Suprapubic skin (tissue), 4 donors: ENCODE data around the gene SLC25A42. TPM values are rescaled to one million over a fixed set of nuclear protein-coding genes. Genes with fewer than 3 reads are reported as not detected.
"Not testable (repeated sequence)": the region's sequence is repeated elsewhere in the genome, so short reads cannot be mapped to it uniquely, and the experiment has no call there.

ENCODE experiments used
- DNase-seq, 2 donors: peaks; one replicate each; pipeline ENCODE4 v3.0.0-alpha.2; 2019; ENCODE audit warnings: low spot score in 2 of 2
- H3K27ac ChIP-seq: fragments of 200-600 bp; sonication (generic); one replicate; pipeline ENCODE4 v1.5.1; 2019
- H3K27me3 ChIP-seq: fragments of 200-600 bp; sonication (generic); one replicate; pipeline ENCODE4 v1.5.1; 2019
- H3K36me3 ChIP-seq: fragments of 200-600 bp; sonication (generic); one replicate; pipeline ENCODE4 v1.5.1; 2019
- H3K4me1 ChIP-seq: fragments of 200-600 bp; sonication (generic); one replicate; pipeline ENCODE4 v1.5.1; 2019
- H3K4me3 ChIP-seq: fragments of 200-600 bp; sonication (generic); one replicate; pipeline ENCODE4 v1.5.1; 2019; ENCODE audit warnings: mild to moderate bottlenecking
- H3K9me3 ChIP-seq: fragments of 200-600 bp; sonication (generic); one replicate; pipeline ENCODE4 v1.5.1; 2019
- EP300 ChIP-seq: sonication (generic); formaldehyde crosslinking; IDR thresholded peaks from one replicate; pipeline ENCODE4 v1.6.1; 2017; ENCODE audit warnings: antibody characterized with exemption
- POLR2A ChIP-seq, 2 donors: fragments of 450-650 bp; IDR thresholded peaks; one replicate each; pipeline ENCODE4 v1.6.1; 2017; ENCODE audit warnings: antibody characterized with exemption in 2 of 2, mild to moderate bottlenecking in 2 of 2, moderate library complexity in 2 of 2
- POLR2AphosphoS5 ChIP-seq, 3 donors: sonication (generic); formaldehyde crosslinking; IDR thresholded peaks; one replicate each; pipeline ENCODE4 v1.6.1; 2017; ENCODE audit warnings: antibody characterized with exemption in 3 of 3
- WGBS: methylation state at CpG from one replicate; pipeline ENCODE4 v1.1.5; 2018; 5-methylcytosine and 5-hydroxymethylcytosine counted together
- total RNA-seq, 4 donors: library from RNA; depleted of rRNA; stranded (reverse); fragments of >200 nt; gene quantifications; one replicate each; pipeline ENCODE4 v1.1.0, GENCODE V29; 2016
- TF ChIP-seq, protein P1 (sequence below), 2 donors: fragments of 200-600 bp in 1 of 2; fragments of 450-650 bp in 1 of 2; sonication (generic) in 1 of 2; IDR thresholded peaks; one replicate each; pipeline ENCODE4 v1.5.1; 2016 to 2019; ENCODE audit warnings: antibody characterized with exemption in 2 of 2, mild to moderate bottlenecking in 1 of 2, moderate library complexity in 1 of 2

SLC25A42 gene
- total RNA-seq, 4 donors from 2014 or later: 4.9 to 14.6 (median 10.6) TPM

DNA sequence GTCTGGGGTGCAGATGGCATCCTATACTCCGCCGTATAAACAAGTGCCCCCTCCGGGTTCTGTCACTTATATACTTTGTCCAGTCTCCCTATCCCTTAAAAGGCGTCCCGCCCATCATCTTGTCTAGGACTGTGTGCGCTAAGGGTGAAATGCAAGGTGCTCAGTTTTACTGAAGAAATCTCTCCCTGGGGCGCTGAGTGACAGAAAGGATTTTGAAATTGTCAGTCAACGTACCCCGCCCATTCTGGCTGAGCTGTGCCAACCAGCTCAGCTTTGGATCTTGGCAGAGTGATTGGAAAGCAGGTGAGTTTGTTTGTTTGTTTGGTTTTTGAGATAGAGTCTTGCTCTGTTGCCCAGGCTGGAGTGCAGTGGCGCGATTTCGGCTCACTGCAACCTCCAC is 78.6 kb downstream of the SLC25A42 start:
- H3K27ac ChIP-seq: no peak overlapping the region
- H3K4me1 ChIP-seq: peaks cover 11% of the 10 kb centered on the region
- no peaks in the 10 kb centered on the region for H3K27me3 ChIP-seq
- TF ChIP-seq, protein P1, sequence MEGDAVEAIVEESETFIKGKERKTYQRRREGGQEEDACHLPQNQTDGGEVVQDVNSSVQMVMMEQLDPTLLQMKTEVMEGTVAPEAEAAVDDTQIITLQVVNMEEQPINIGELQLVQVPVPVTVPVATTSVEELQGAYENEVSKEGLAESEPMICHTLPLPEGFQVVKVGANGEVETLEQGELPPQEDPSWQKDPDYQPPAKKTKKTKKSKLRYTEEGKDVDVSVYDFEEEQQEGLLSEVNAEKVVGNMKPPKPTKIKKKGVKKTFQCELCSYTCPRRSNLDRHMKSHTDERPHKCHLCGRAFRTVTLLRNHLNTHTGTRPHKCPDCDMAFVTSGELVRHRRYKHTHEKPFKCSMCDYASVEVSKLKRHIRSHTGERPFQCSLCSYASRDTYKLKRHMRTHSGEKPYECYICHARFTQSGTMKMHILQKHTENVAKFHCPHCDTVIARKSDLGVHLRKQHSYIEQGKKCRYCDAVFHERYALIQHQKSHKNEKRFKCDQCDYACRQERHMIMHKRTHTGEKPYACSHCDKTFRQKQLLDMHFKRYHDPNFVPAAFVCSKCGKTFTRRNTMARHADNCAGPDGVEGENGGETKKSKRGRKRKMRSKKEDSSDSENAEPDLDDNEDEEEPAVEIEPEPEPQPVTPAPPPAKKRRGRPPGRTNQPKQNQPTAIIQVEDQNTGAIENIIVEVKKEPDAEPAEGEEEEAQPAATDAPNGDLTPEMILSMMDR (IDR thresholded peaks at IDR 0.05): no peak
- TF ChIP-seq EP300: no peak
- TF ChIP-seq POLR2AphosphoS5 (IDR thresholded peaks at IDR 0.05): no peak
- no peak for TF ChIP-seq POLR2A (IDR thresholded peaks at IDR 0.05)
- 68% methylated on average over 11 of the region's 12 CpGs for WGBS
- H3K4me3 ChIP-seq: no peak overlapping the region
- peaks cover 10% of the 10 kb centered on the region for H3K36me3 ChIP-seq
- no peak for DNase-seq
- H3K9me3 ChIP-seq: no peaks in the 10 kb centered on the region

DNA sequence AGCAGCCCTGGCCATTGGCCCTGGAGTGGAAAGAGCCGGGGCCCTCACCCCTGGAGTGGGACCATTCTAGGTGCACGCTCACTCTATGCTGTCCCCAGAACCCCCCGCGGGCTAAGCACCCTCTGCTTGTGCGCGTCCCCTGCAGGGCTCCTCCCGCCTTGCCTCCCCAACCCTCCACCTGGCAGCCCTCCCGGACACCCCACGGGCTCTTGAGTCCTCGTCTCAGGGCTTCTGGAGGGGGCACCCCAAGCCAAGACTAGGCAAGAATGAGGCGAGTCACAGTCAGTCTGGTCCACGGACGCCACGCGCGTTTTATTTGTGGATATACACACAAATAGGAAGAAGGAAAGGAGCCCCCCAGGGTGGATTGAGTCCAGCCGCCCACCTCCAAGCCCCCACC is 81.5 kb downstream of the SLC25A42 start:
- DNase-seq: no peak
- Histone ChIP-seq H3K4me1 (peaks cover 3% of the 10 kb centered on the region), H3K27me3 (no peaks in the 10 kb centered on the region), H3K4me3 (no peak overlapping the region), H3K36me3 (peaks cover 33% of the 10 kb centered on the region), H3K9me3 (no peaks in the 10 kb centered on the region), H3K27ac (no peak overlapping the region)
- no peak for TF ChIP-seq POLR2AphosphoS5 (IDR thresholded peaks at IDR 0.05)
- WGBS: 74% methylated on average over 16 of the region's 17 CpGs

DNA sequence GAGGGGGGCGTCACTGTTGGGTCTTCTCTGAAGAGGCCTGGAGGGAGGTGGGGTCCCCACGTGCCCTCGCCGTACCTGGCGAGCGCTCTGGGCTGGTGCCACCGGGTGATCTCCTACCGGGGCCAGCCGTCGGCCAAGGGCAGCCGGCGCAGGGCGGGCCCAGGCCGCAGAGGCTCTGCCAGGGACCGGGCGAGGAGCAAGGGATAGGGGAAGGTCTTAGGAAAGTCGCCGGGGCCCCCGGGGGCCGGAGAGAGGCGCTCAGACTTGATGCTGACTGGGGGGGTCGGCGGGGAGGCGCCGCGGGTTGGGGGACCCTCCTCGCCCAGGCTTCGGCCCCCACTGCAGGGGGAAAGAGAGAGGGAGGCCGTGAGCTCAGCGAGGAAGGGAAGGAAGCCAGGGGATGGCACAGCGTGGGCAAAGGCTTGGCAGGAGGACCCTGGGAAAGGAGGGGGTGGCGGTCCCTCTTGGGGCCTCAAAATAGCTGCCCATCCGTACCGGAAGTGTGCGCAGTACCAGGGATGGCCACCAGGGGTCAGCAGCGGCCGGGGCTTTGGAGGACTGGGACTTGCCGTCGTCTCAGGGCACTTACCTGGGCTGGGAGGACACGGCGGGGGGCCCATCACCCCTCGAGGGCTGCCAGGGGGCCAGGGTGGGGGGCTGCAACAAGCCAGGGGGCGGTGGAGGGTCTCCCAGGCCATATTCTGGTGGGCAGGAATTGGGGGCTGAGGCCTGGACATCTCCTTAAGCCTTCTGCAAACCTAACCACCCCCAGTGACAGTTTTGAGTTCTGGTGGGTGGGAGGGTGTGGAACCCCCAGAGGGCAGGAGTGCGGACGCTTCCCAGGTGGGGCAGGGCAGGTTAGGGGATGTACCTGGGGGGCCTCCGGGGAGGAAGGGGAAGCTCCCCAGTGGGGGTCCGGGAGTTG is 82.2 kb downstream of the SLC25A42 start:
- H3K27me3 ChIP-seq: no peaks in the 10 kb centered on the region
- 33% methylated on average over 40 of the region's 47 CpGs for WGBS
- H3K36me3 ChIP-seq: peaks cover 33% of the 10 kb centered on the region
- no peaks in the 10 kb centered on the region for H3K9me3 ChIP-seq
- H3K4me1 ChIP-seq: peaks cover 3% of the 10 kb centered on the region
- peak; percentile 90 to 91 for DNase-seq
- no peak overlapping the region for H3K27ac ChIP-seq
- no peak overlapping the region for H3K4me3 ChIP-seq
- no peak for TF ChIP-seq EP300
- no peak for TF ChIP-seq POLR2A (IDR thresholded peaks at IDR 0.05)
- no peak for TF ChIP-seq POLR2AphosphoS5 (IDR thresholded peaks at IDR 0.05)
- TF ChIP-seq, protein P1 (IDR thresholded peaks at IDR 0.05): peak; percentile 89 to 99

DNA sequence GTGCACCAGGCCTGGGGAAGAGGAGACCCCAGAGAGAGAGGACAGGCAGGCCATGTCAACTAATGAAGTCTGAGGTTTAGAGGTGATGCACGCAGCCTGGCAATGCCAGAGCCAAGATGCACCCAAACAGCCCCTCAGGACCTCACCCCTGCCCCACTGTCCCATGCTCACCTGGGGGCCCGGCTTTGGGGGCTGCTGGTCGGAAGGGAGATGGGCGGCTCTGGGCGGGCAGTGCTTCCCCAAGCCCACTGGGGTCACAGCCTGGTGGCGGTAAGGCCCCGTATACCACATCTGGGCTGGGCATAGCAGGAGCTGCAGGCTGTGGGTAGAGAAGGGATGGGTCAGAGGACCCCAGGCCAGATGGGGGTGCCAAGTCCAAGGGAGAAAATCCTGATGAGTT is 83.1 kb downstream of the SLC25A42 start:
- no peak overlapping the region for H3K27ac ChIP-seq

DNA sequence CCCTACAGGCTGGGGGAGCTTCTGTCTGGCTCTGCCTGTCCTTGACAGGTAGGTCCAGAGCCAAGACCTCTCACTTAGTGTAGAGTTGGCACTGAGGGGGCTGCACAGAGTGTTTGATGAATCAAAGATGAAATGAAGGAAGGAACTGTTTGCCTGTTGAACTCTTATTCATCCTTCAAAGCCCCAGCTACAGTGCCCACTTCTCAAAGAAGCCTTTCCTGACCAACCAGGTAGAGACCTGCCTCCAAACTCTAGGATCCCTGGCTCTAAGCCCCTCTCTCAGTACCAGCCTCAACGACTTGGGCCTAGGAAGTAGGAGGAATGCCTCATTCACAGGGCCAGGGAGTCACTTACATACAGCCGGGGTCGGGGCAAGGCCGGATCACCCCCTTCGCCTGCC is 83.5 kb downstream of the SLC25A42 start:
- Histone ChIP-seq H3K4me3 (no peak overlapping the region), H3K9me3 (no peaks in the 10 kb centered on the region), H3K27me3 (no peaks in the 10 kb centered on the region), H3K4me1 (peaks cover 3% of the 10 kb centered on the region), H3K36me3 (peaks cover 33% of the 10 kb centered on the region), H3K27ac (no peak overlapping the region)
- 93% methylated on average over 3 of the region's 5 CpGs for WGBS
- DNase-seq: no peak
- TF ChIP-seq, protein P1 (IDR thresholded peaks at IDR 0.05): no peak
- TF ChIP-seq EP300 (no peak), POLR2AphosphoS5 (IDR thresholded peaks at IDR 0.05) (no peak), POLR2A (IDR thresholded peaks at IDR 0.05) (no peak)

More for the DNA sequence above, 83.1 kb downstream of the SLC25A42 start:
- DNase-seq: no peak
- no peak for TF ChIP-seq POLR2A (IDR thresholded peaks at IDR 0.05)
- no peak for TF ChIP-seq POLR2AphosphoS5 (IDR thresholded peaks at IDR 0.05)
- TF ChIP-seq, protein P1 (IDR thresholded peaks at IDR 0.05): no peak
- no peak for TF ChIP-seq EP300
- Histone ChIP-seq H3K36me3 (peaks cover 33% of the 10 kb centered on the region), H3K9me3 (no peaks in the 10 kb centered on the region), H3K27me3 (no peaks in the 10 kb centered on the region), H3K4me3 (no peak overlapping the region), H3K4me1 (peaks cover 3% of the 10 kb centered on the region)
- WGBS: 91% methylated on average over 5 of the region's 7 CpGs

DNA sequence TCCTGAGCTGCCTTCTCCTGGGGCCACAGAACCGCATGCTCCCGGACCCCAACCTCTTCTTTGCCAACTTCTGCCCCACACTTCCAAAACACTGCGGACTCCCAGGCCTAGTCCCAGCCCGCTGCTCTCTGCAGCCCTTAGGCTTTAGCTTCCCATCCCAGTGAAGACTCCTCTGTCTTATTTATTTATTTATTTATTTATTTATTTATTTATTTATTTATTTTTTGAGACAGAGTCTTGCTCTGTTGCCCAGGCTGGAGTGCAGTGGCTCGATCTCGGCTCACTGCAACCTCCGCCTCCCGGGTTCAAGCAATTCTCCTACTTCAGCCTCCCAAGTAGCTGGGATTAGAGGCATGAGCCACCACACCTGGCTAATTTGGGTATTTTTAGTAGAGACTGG is 84.7 kb downstream of the SLC25A42 start:
- H3K27me3 ChIP-seq, H3K27ac ChIP-seq, H3K9me3 ChIP-seq, H3K4me3 ChIP-seq, H3K4me1 ChIP-seq, DNase-seq: not testable (repeated sequence)
- peaks cover 33% of the 10 kb centered on the region for H3K36me3 ChIP-seq
- 94% methylated on average over 8 of the region's 8 CpGs for WGBS
